HEK293 (cell line): ENCODE data around the gene HACD3.

ENCODE experiments used
- BCL11B ChIP-seq: fragments of 450-650 bp; formaldehyde crosslinking; IDR thresholded peaks from 2 replicates; pipeline ENCODE4 v1.5.1; 2016; ENCODE audit warnings: low read depth, missing biosample characterization, missing genetic modification characterization
- GFI1B ChIP-seq: fragments of 450-650 bp; formaldehyde crosslinking; IDR thresholded peaks from 2 replicates; pipeline ENCODE4 v1.5.1; 2016; ENCODE audit warnings: missing biosample characterization, missing genetic modification characterization
- INSM2 ChIP-seq: fragments of 450-650 bp; formaldehyde crosslinking; IDR thresholded peaks from 2 replicates; pipeline ENCODE4 v1.5.1; 2016; ENCODE audit warnings: missing biosample characterization, missing genetic modification characterization
- KLF10 ChIP-seq: fragments of 450-650 bp; IDR thresholded peaks from 2 replicates; pipeline ENCODE4 v1.5.1; 2018; ENCODE audit warnings: missing biosample characterization, mild to moderate bottlenecking, missing genetic modification characterization
- KLF9 ChIP-seq: fragments of 450-650 bp; formaldehyde crosslinking; IDR thresholded peaks from 2 replicates; pipeline ENCODE4 v1.5.1; 2016; ENCODE audit warnings: missing biosample characterization, missing genetic modification characterization, low read depth
- OSR2 ChIP-seq: fragments of 450-650 bp; formaldehyde crosslinking; IDR thresholded peaks from 2 replicates; pipeline ENCODE4 v1.5.1; 2016; ENCODE audit warnings: missing biosample characterization, missing genetic modification characterization
- PRDM4 ChIP-seq: fragments of 450-650 bp; formaldehyde crosslinking; IDR thresholded peaks from 2 replicates; pipeline ENCODE4 v1.5.1; 2017; ENCODE audit warnings: missing biosample characterization, missing genetic modification characterization
- SETDB1 ChIP-seq: IDR thresholded peaks from one replicate; pipeline ENCODE4 v1.6.1; 2017; ENCODE audit warnings: mild to moderate bottlenecking, low read length, moderate library complexity, mixed read lengths; ENCODE audit not compliant: insufficient read length
- TSHZ1 ChIP-seq: fragments of 450-650 bp; formaldehyde crosslinking; IDR thresholded peaks from 2 replicates; pipeline ENCODE4 v1.5.1; 2016; ENCODE audit warnings: missing biosample characterization, missing genetic modification characterization, borderline replicate concordance
- YY1 ChIP-seq: fragments of 450-650 bp; formaldehyde crosslinking; IDR thresholded peaks from 2 replicates; pipeline ENCODE4 v1.5.1; 2018; ENCODE audit warnings: missing biosample characterization, missing genetic modification characterization
- ZBTB7A ChIP-seq: fragments of 450-650 bp; formaldehyde crosslinking; IDR thresholded peaks from 2 replicates; pipeline ENCODE4 v1.5.1; 2016; ENCODE audit warnings: low read depth, missing biosample characterization, missing genetic modification characterization
- ZEB2 ChIP-seq: fragments of 450-650 bp; formaldehyde crosslinking; IDR thresholded peaks from 2 replicates; pipeline ENCODE4 v1.5.1; 2016; ENCODE audit warnings: missing biosample characterization, missing genetic modification characterization
- ZFP37 ChIP-seq: fragments of 450-650 bp; formaldehyde crosslinking; IDR thresholded peaks from 2 replicates; pipeline ENCODE4 v1.5.1; 2016; ENCODE audit warnings: missing biosample characterization, missing genetic modification characterization
- ZFP69B ChIP-seq: fragments of 450-650 bp; formaldehyde crosslinking; IDR thresholded peaks from 2 replicates; pipeline ENCODE4 v1.5.1; 2016; ENCODE audit warnings: missing biosample characterization, missing genetic modification characterization
- ZNF10 ChIP-seq: fragments of 450-650 bp; formaldehyde crosslinking; IDR thresholded peaks from 2 replicates; pipeline ENCODE4 v1.5.1; 2017; ENCODE audit warnings: missing biosample characterization, missing genetic modification characterization
- ZNF112 ChIP-seq: fragments of 450-650 bp; formaldehyde crosslinking; IDR thresholded peaks from 2 replicates; pipeline ENCODE4 v1.5.0; 2017; ENCODE audit warnings: missing biosample characterization, missing genetic modification characterization
- ZNF138 ChIP-seq: fragments of 450-650 bp; formaldehyde crosslinking; IDR thresholded peaks from 2 replicates; pipeline ENCODE4 v1.5.1; 2016; ENCODE audit warnings: missing biosample characterization, missing genetic modification characterization, borderline replicate concordance
- ZNF140 ChIP-seq: fragments of 450-650 bp; formaldehyde crosslinking; IDR thresholded peaks from 2 replicates; pipeline ENCODE4 v1.5.1; 2016; ENCODE audit warnings: missing biosample characterization, missing genetic modification characterization
- ZNF214 ChIP-seq: fragments of 450-650 bp; formaldehyde crosslinking; IDR thresholded peaks from 2 replicates; pipeline ENCODE4 v1.5.1; 2017; ENCODE audit warnings: missing biosample characterization, mild to moderate bottlenecking, missing genetic modification characterization, borderline replicate concordance
- ZNF223 ChIP-seq: fragments of 450-650 bp; formaldehyde crosslinking; IDR thresholded peaks from 2 replicates; pipeline ENCODE4 v1.5.1; 2016; ENCODE audit warnings: missing biosample characterization, missing genetic modification characterization
- ZNF324 ChIP-seq: fragments of 450-650 bp; formaldehyde crosslinking; IDR thresholded peaks from 2 replicates; pipeline ENCODE4 v1.5.1; 2016; ENCODE audit warnings: missing biosample characterization, missing genetic modification characterization
- ZNF366 ChIP-seq: fragments of 450-650 bp; formaldehyde crosslinking; conservative IDR thresholded peaks from 2 replicates; pipeline ENCODE4 v1.5.1; 2016; ENCODE audit warnings: missing biosample characterization, missing genetic modification characterization
- ZNF449 ChIP-seq: fragments of 450-650 bp; formaldehyde crosslinking; IDR thresholded peaks from 2 replicates; pipeline ENCODE4 v1.5.1; 2017; ENCODE audit warnings: missing biosample characterization, mild to moderate bottlenecking, missing genetic modification characterization, moderate library complexity
- ZNF510 ChIP-seq: fragments of 450-650 bp; formaldehyde crosslinking; IDR thresholded peaks from 2 replicates; pipeline ENCODE4 v1.5.1; 2018; ENCODE audit warnings: mild to moderate bottlenecking, missing genetic modification characterization, missing biosample characterization; ENCODE audit not compliant: insufficient replicate concordance
- ZNF518A ChIP-seq: fragments of 450-650 bp; formaldehyde crosslinking; conservative IDR thresholded peaks from 2 replicates; pipeline ENCODE4 v1.5.1; 2016; ENCODE audit warnings: low read depth, missing biosample characterization, missing genetic modification characterization
- ZNF776 ChIP-seq: fragments of 450-650 bp; formaldehyde crosslinking; IDR thresholded peaks from 2 replicates; pipeline ENCODE4 v1.5.0; 2017; ENCODE audit warnings: missing biosample characterization, missing genetic modification characterization, borderline replicate concordance

The HACD3 gene

GRCh38 chr15:65532738-65533051, 2.4 kb downstream of the HACD3 start (continued):
- no peak for TF ChIP-seq ZNF518A
- peak; percentile 88 for TF ChIP-seq GFI1B (tag by site-specific recombination)
- TF ChIP-seq KLF9 (tag by site-specific recombination): peak; percentile 46; the same call in 1 of the 2 replicates
- TF ChIP-seq YY1: no peak
- peak; percentile 52; the same call in 1 of the 2 replicates for TF ChIP-seq INSM2 (tag by site-specific recombination)
- peak; percentile 88 for TF ChIP-seq ZNF366 (tag by site-specific recombination)
- peak; percentile 59; the same call in 1 of the 2 replicates for TF ChIP-seq ZFP69B (tag by site-specific recombination)
- TF ChIP-seq SETDB1: no peak
- no peak for TF ChIP-seq ZNF776 (tag by site-specific recombination)
- TF ChIP-seq ZBTB7A: no peak
- TF ChIP-seq ZNF324 (tag by site-specific recombination): peak; percentile 28; the same call in 1 of the 2 replicates
- no peak for TF ChIP-seq ZNF10 (tag by site-specific recombination)
- TF ChIP-seq ZNF112 (tag by site-specific recombination): no peak
- TF ChIP-seq ZFP37 (tag by site-specific recombination): 0 out of 2 replicates have a peak, but pooled peaks have one; percentile 20
- peak; percentile 43; the same call in 1 of the 2 replicates for TF ChIP-seq ZNF449 (tag by site-specific recombination)
- TF ChIP-seq BCL11B (tag by site-specific recombination): no peak
- peak; percentile 39; the same call in 1 of the 2 replicates for TF ChIP-seq ZNF223
- no peak for TF ChIP-seq OSR2 (tag by site-specific recombination)
- no peak; the same call in 1 of the 2 replicates for TF ChIP-seq ZNF214 (tag by site-specific recombination)
- TF ChIP-seq KLF10 (tag by site-specific recombination): peak; percentile 70
- peak; percentile 74 for TF ChIP-seq ZEB2 (tag by site-specific recombination)
- peak; percentile 70 for TF ChIP-seq PRDM4
- TF ChIP-seq ZNF510 (tag by site-specific recombination): no peak
- TF ChIP-seq ZNF140 (tag by site-specific recombination): no peak
- TF ChIP-seq TSHZ1: peak; percentile 70
- no peak for TF ChIP-seq ZNF138 (tag by site-specific recombination)
- TF ChIP-seq, all 188 proteins: peak for 26
